Measurements from ENCODE around the gene WFIKKN1. TPM values are rescaled to one million over a fixed set of nuclear protein-coding genes. Genes with fewer than 3 reads are reported as not detected.

WFIKKN1 gene
- total and polyA plus RNA-seq, 12 donors = 0.18 to 3.9 (median 0.45) TPM; not detected in 2

GRCh38 chr16:592518-593306 lies 38.1 kb upstream of the WFIKKN1 start:
- WGBS, 4 donors = 58 to 76% (median 66%) methylated on average over 16 to 24 of the region's 24 CpGs
- Histone ChIP-seq H3K36me3 (replicated peaks in 1 of 2) (no peaks in the 10 kb centered on the region), H3K4me1 (replicated peaks in 1 of 2) (peaks cover 24 to 29% of the 10 kb centered on the region in 2 donors), H3K27ac (peak overlapping the region in 2 of 5 donors; percentile 30 to 43), H3K9me3 (replicated peaks in 1 of 3) (no peaks in the 10 kb centered on the region), H3K4me3 (no peak overlapping the region), H3K27me3 (no peaks in the 10 kb centered on the region)
- peak in 6 of 7 donors; percentile 67 to 79 (median 74) for DNase-seq
- TF ChIP-seq POLR2A (IDR thresholded peaks at IDR 0.05) = no peak
- TF ChIP-seq, protein P1, sequence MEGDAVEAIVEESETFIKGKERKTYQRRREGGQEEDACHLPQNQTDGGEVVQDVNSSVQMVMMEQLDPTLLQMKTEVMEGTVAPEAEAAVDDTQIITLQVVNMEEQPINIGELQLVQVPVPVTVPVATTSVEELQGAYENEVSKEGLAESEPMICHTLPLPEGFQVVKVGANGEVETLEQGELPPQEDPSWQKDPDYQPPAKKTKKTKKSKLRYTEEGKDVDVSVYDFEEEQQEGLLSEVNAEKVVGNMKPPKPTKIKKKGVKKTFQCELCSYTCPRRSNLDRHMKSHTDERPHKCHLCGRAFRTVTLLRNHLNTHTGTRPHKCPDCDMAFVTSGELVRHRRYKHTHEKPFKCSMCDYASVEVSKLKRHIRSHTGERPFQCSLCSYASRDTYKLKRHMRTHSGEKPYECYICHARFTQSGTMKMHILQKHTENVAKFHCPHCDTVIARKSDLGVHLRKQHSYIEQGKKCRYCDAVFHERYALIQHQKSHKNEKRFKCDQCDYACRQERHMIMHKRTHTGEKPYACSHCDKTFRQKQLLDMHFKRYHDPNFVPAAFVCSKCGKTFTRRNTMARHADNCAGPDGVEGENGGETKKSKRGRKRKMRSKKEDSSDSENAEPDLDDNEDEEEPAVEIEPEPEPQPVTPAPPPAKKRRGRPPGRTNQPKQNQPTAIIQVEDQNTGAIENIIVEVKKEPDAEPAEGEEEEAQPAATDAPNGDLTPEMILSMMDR (IDR thresholded peaks at IDR 0.05) = no peak
- intact Hi-C loops (cut with DNase I) = no loop called here

DNA sequence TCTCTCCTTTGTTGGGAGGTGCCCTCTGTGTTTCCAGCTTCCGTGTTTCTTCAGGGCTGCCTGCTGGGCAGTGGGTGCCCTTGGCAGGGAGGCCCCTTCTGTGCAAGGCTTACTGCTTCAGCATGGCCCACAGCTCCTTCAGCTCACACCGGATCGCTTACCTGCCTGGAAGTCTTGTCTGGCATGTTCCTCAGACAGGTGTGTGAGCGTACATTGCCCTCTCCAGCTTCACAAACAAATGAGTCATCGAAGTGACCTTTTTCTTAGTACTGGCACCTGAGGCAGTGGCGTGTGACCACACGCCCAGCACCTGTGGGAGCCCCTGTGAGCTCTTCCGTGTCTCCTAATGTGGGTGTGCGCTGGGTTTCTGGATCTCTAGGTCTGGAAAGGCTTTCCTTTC lies 37.4 kb upstream of the WFIKKN1 start:
- Histone ChIP-seq H3K27ac (peak overlapping the region in 1 of 5 donors; percentile 43), H3K4me3 (no peak overlapping the region), H3K9me3 (replicated peaks in 1 of 3) (no peaks in the 10 kb centered on the region), H3K36me3 (replicated peaks in 1 of 2) (no peaks in the 10 kb centered on the region), H3K4me1 (replicated peaks in 1 of 2) (peaks cover 17 to 22% of the 10 kb centered on the region in 2 donors), H3K27me3 (no peaks in the 10 kb centered on the region)
- 78 to 90% (median 85%) methylated on average over 9 of the region's 9 CpGs for WGBS, 4 donors
- intact Hi-C loops (cut with DNase I) = no loop called here
- no peak for TF ChIP-seq POLR2A (IDR thresholded peaks at IDR 0.05)
- TF ChIP-seq, protein P1 (IDR thresholded peaks at IDR 0.05) = no peak
- DNase-seq = no peak

DNA sequence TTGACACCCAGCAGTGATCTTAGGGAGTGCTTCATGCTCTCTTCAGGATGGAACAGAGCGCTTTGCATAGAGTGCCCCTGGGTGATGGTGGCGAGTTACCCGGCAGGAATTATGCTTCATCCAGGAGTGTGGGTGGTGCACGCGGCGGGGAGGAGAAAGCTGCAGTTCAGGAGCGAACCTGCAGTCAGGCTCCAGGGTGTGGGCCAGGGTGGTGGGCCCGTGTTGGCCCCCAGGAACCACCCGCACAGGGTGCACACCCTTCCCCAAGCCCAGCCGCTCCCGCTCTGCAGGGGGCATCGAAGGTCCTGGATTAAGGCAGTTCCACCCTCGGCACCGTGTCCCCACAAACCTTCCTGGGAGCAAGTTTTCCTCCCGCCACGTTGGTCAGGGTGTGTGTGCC lies 37.0 kb upstream of the WFIKKN1 start:
- intact Hi-C loops (cut with DNase I) = no loop called here

GRCh38 chr16:595094-595528 lies 35.7 kb upstream of the WFIKKN1 start:
- Histone ChIP-seq H3K27ac (no peak overlapping the region), H3K36me3 (replicated peaks in 1 of 2) (peaks cover 0 to 1% of the 10 kb centered on the region in 2 donors), H3K9me3 (replicated peaks in 1 of 3) (no peaks in the 10 kb centered on the region), H3K4me3 (no peak overlapping the region), H3K27me3 (no peaks in the 10 kb centered on the region), H3K4me1 (replicated peaks in 1 of 2) (peaks cover 17 to 20% of the 10 kb centered on the region in 2 donors)
- DNase-seq = no peak
- WGBS, 4 donors = 87 to 93% (median 91%) methylated on average over 6 to 18 of the region's 18 CpGs
- intact Hi-C loops (cut with DNase I) = no loop called here
- TF ChIP-seq, protein P1 (IDR thresholded peaks at IDR 0.05) = no peak
- no peak for TF ChIP-seq POLR2A (IDR thresholded peaks at IDR 0.05)

More for the DNA sequence above, 37.0 kb upstream of the WFIKKN1 start:
- H3K27me3 ChIP-seq = no peaks in the 10 kb centered on the region
- TF ChIP-seq POLR2A (IDR thresholded peaks at IDR 0.05) = no peak
- TF ChIP-seq, protein P1 (IDR thresholded peaks at IDR 0.05) = no peak
- H3K4me1 ChIP-seq (replicated peaks in 1 of 2) = peaks cover 17 to 20% of the 10 kb centered on the region in 2 donors
- 83 to 91% (median 90%) methylated on average over 6 to 16 of the region's 16 CpGs for WGBS, 4 donors
- no peak for DNase-seq
- H3K9me3 ChIP-seq (replicated peaks in 1 of 3) = no peaks in the 10 kb centered on the region
- no peak overlapping the region for H3K27ac ChIP-seq
- no peak overlapping the region for H3K4me3 ChIP-seq
- no peaks in the 10 kb centered on the region for H3K36me3 ChIP-seq (replicated peaks in 1 of 2)
